GM23338 (cell line): ENCODE data around the gene NLRP6. TPM values are rescaled to one million over a fixed set of nuclear protein-coding genes. Genes with fewer than 3 reads are reported as not detected.
A peak's percentile ranks its signal among the peaks of the same experiment; 100 is the strongest.
"Not testable (repeated sequence)": the region's sequence is repeated elsewhere in the genome, so short reads cannot be mapped to it uniquely, and the experiment has no call there.

Source experiments
- ATAC-seq: fragments of 200-7000 bp; cut with Tn5 transposase; 3 replicates; pipeline ENCODE4 v1.9.1; 2020
- DNase-seq: peaks from one replicate; pipeline ENCODE4 v3.0.0-alpha.2; 2015; ENCODE audit warnings: low spot score
- H2AFZ ChIP-seq: fragments of 200-600 bp; sonication (generic); 2 replicates; pipeline ENCODE4 v1.8.0; 2016; ENCODE audit warnings: antibody characterized with exemption, mild to moderate bottlenecking, moderate library complexity
- H3F3A ChIP-seq: fragments of 200-600 bp; sonication (generic); replicated peaks from 2 replicates; pipeline ENCODE4 v1.8.0; 2017; ENCODE audit warnings: antibody characterized with exemption, mixed run types, low read depth
- H3K27ac ChIP-seq: fragments of 200-600 bp; sonication (generic); 2 replicates; pipeline ENCODE4 v1.6.1; 2016; ENCODE audit warnings: low read depth
- H3K27me3 ChIP-seq: fragments of 200-600 bp; sonication (generic); 2 replicates; pipeline ENCODE4 v1.8.0; 2016; ENCODE audit warnings: mild to moderate bottlenecking, mixed run types, moderate library complexity; ENCODE audit not compliant: insufficient read depth
- H3K36me3 ChIP-seq: fragments of 200-600 bp; sonication (generic); 2 replicates; pipeline ENCODE4 v1.8.0; 2016; ENCODE audit warnings: mild to moderate bottlenecking; ENCODE audit not compliant: insufficient read depth
- H3K4me1 ChIP-seq: fragments of 200-600 bp; sonication (generic); 2 replicates; pipeline ENCODE4 v1.8.0; 2016; ENCODE audit warnings: mild to moderate bottlenecking, moderate library complexity; ENCODE audit not compliant: insufficient read depth
- H3K4me2 ChIP-seq: fragments of 200-600 bp; sonication (generic); 2 replicates; pipeline ENCODE4 v1.7.1; 2017; ENCODE audit warnings: mixed run types
- H3K4me3 ChIP-seq: fragments of 200-600 bp; sonication (generic); 2 replicates; pipeline ENCODE4 v1.6.1; 2016; ENCODE audit warnings: mixed run types
- H3K79me2 ChIP-seq: fragments of 200-600 bp; sonication (generic); replicated peaks from 2 replicates; pipeline ENCODE4 v1.8.0; 2017; ENCODE audit warnings: mild to moderate bottlenecking; ENCODE audit not compliant: insufficient read depth
- H3K9me2 ChIP-seq: fragments of 200-600 bp; sonication (generic); 2 replicates; pipeline ENCODE4 v1.8.0; 2017; ENCODE audit not compliant: insufficient read depth
- H4K20me1 ChIP-seq: fragments of 200-600 bp; sonication (generic); replicated peaks from 2 replicates; pipeline ENCODE4 v1.8.0; 2017; ENCODE audit warnings: mild to moderate bottlenecking; ENCODE audit not compliant: insufficient read depth
- H3K27ac Mint-ChIP-seq: 2 replicates; pipeline ENCODE4 v1.8.0; 2020; ENCODE audit warnings: inconsistent platforms, mild to moderate bottlenecking, moderate library complexity, mixed read lengths
- H3K27me3 Mint-ChIP-seq: 3 replicates; pipeline ENCODE4 v1.8.0; 2022; ENCODE audit warnings: low read depth, mild to moderate bottlenecking, moderate library complexity, mixed read lengths, inconsistent platforms; ENCODE audit not compliant: insufficient read depth, poor library complexity
- H3K36me3 Mint-ChIP-seq: 3 replicates; pipeline ENCODE4 v1.8.0; 2021; ENCODE audit warnings: low read depth, mild to moderate bottlenecking, inconsistent platforms, moderate library complexity, mixed read lengths
- H3K4me1 Mint-ChIP-seq: 3 replicates; pipeline ENCODE4 v1.8.0; 2020; ENCODE audit warnings: mild to moderate bottlenecking, inconsistent platforms, mixed read lengths
- H3K4me3 Mint-ChIP-seq: 3 replicates; pipeline ENCODE4 v1.8.0; 2021; ENCODE audit warnings: moderate library complexity, mild to moderate bottlenecking, inconsistent platforms, mixed read lengths
- H3K9me3 Mint-ChIP-seq: 3 replicates; pipeline ENCODE4 v1.8.0; 2020; ENCODE audit warnings: moderate library complexity, mild to moderate bottlenecking, inconsistent platforms, mixed read lengths
- CREB1 ChIP-seq: fragments of 250-450 bp; sonication (Bioruptor Pico); IDR thresholded peaks from 2 replicates; pipeline ENCODE4 v1.5.0; 2020; ENCODE audit warnings: low read depth, mild to moderate bottlenecking, moderate library complexity
- JUNB ChIP-seq: IDR thresholded peaks from one replicate; pipeline ENCODE4 v1.6.1; 2016; ENCODE audit warnings: antibody characterized with exemption; ENCODE audit not compliant: unreplicated experiment
- NANOG ChIP-seq: IDR thresholded peaks from 2 replicates; pipeline ENCODE4 v1.6.1; 2016; ENCODE audit warnings: antibody characterized with exemption, borderline replicate concordance
- POLR2AphosphoS5 ChIP-seq: IDR thresholded peaks from 2 replicates; pipeline ENCODE4 v1.6.1; 2016; ENCODE audit warnings: antibody characterized with exemption, low read depth
- ZNF114 ChIP-seq: fragments of 250-450 bp; sonication (Bioruptor Pico); IDR thresholded peaks from 2 replicates; pipeline ENCODE4 v1.5.0; 2020; ENCODE audit warnings: mild to moderate bottlenecking, moderate library complexity
- ZNF331 ChIP-seq: fragments of 250-450 bp; sonication (Bioruptor Pico); IDR thresholded peaks from 2 replicates; pipeline ENCODE4 v1.5.0; 2020; ENCODE audit warnings: low read depth, mild to moderate bottlenecking, moderate library complexity
- polyA plus RNA-seq: library from polyadenylated mRNA; unstranded; fragments of >200 nt; fragmentation: Nextera tagmentation; extraction: Ambion mirVana; gene quantifications from 2 replicates; pipeline ENCODE4 v1.2.1, GENCODE V29; 2016
- total RNA-seq: library from RNA; depleted of rRNA; stranded (reverse); fragments of >200 nt; shearing (Covaris generic); gene quantifications from 2 replicates; pipeline ENCODE4 v1.2.3, GENCODE V29; 2014
- TF ChIP-seq, protein P1 (sequence below): IDR thresholded peaks from 2 replicates; pipeline ENCODE4 v1.6.1; 2016; ENCODE audit warnings: antibody characterized with exemption
- TF ChIP-seq, protein P2 (sequence below), 2 experiments: fragments of 200-600 bp in 1 of 2; sonication (generic) in 1 of 2; conservative IDR thresholded peaks; 2 replicates each; pipeline versions ENCODE4 v1.5.1 to v1.6.1; 2016 to 2017; ENCODE audit warnings: antibody characterized with exemption in 2 of 2, low read depth in 2 of 2, mild to moderate bottlenecking in 2 of 2, moderate library complexity in 1 of 2
- TF ChIP-seq, protein P3 (sequence below): IDR thresholded peaks from one replicate; pipeline ENCODE4 v1.6.1; 2018; ENCODE audit warnings: antibody characterized with exemption; ENCODE audit not compliant: unreplicated experiment

The NLRP6 gene
- total and polyA plus RNA-seq, 2 experiments from 2014 or later, result 0.15 to 0.73 TPM

- H3K36me3 ChIP-seq, result no peaks in the 10 kb centered on the region
- DNase-seq (no peak), ATAC-seq (no peak)
- no peak overlapping the region for H3K27ac ChIP-seq
- H2AFZ ChIP-seq, result 0 out of 2 replicates have a peak overlapping the region, but pooled peaks have one; percentile 52
- peaks cover 34% of the 10 kb centered on the region for H3K4me1 Mint-ChIP-seq
- H3K9me2 ChIP-seq, result no peaks in the 10 kb centered on the region
- no peaks in the 10 kb centered on the region for H3K79me2 ChIP-seq
- no peaks in the 10 kb centered on the region for H4K20me1 ChIP-seq
- 0 out of 2 replicates have a peak overlapping the region, but pooled peaks have one; percentile 32 for H3K4me2 ChIP-seq
- peaks cover 9% of the 10 kb centered on the region; the same call in 1 of the 2 replicates for H3F3A ChIP-seq
- no peaks in the 10 kb centered on the region; the same call in 2 of the 3 replicates for H3K9me3 Mint-ChIP-seq
- H3K27me3 ChIP-seq, result no peaks in the 10 kb centered on the region
- H3K4me3 Mint-ChIP-seq, result no peak overlapping the region
- no peak for TF ChIP-seq POLR2AphosphoS5
- peaks cover 22% of the 10 kb centered on the region for H3K27me3 Mint-ChIP-seq
- no peak overlapping the region for H3K4me3 ChIP-seq
- H3K27ac Mint-ChIP-seq, result no peak overlapping the region; the same call in 1 of the 2 replicates
- peaks cover 11% of the 10 kb centered on the region; the same call in 1 of the 2 replicates for H3K4me1 ChIP-seq
- no peaks in the 10 kb centered on the region for H3K36me3 Mint-ChIP-seq
These were observed 45.9 kb downstream of the NLRP6 start for GRCh38 chr11:324156-324555.

DNA sequence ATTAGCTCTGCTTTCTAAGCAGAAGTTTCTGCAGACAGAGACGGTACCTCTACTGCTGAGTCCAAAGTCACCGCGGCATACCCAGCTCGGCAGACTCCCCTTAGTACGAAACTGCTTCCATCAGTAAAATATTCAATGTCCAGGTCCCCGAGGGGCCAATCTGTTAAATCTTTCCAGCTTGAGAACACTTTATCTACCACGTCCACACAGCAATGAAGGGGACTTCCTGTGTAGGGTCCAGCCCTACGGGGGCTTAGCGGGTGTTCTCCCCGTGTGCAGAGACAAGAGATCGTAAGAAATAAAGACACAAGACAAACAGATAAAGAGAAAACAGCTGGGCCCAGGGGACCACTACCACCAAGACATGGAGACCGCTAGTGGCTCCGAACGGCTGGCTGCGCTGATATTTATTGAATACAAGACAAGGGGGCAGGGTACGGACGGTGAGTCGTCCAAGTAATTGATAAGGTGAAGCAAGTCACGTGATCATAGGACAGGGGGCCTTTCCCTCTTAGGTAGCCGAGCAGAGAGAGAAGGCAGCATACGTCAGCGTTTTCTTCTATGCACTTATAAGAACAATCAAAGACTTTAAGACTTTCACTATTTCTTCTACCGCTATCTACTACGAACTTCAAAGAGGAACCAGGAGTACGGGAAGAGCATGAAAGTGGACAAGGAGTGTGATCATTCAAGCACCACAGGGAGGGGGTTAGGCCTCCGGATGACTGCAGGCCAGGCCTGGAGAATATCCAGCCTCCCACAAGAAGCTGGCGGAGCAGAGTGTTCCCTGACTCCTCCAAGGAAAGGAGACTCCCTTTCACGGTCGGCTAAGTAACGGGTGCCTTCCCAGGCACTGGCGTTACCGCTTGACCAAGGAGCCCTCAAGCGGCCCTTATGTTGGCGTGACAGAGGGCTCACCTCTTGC is 46.6 kb downstream of the NLRP6 start:
- H3K4me1 ChIP-seq, H3K27me3 ChIP-seq, H3K4me3 ChIP-seq, H3K27ac ChIP-seq, H3K9me3 Mint-ChIP-seq, H3K27ac Mint-ChIP-seq, DNase-seq, H3K4me3 Mint-ChIP-seq, H4K20me1 ChIP-seq, H3K9me2 ChIP-seq, H3K79me2 ChIP-seq, H3K36me3 Mint-ChIP-seq, H3K36me3 ChIP-seq, ATAC-seq: not testable (repeated sequence)
- Histone ChIP-seq H3K4me2 (peak overlapping the region; percentile 32; the same call in 1 of the 2 replicates), H2AFZ (peak overlapping the region; percentile 56; the same call in 1 of the 2 replicates), H3F3A (0 out of 2 replicates have a peak, but pooled peaks cover 10% of the 10 kb centered on the region)
- H3K4me1 Mint-ChIP-seq, result peaks cover 37% of the 10 kb centered on the region
- peaks cover 17% of the 10 kb centered on the region for H3K27me3 Mint-ChIP-seq

- Mint-ChIP-seq H3K9me3 (peaks cover 6% of the 10 kb centered on the region; the same call in 2 of the 3 replicates), H3K36me3 (peaks cover 7% of the 10 kb centered on the region; the same call in 1 of the 3 replicates), H3K27me3 (peaks cover 13% of the 10 kb centered on the region), H3K27ac (no peak overlapping the region), H3K4me1 (peaks cover 30% of the 10 kb centered on the region), H3K4me3 (no peak overlapping the region)
- no peaks in the 10 kb centered on the region for H3K27me3 ChIP-seq
- no peaks in the 10 kb centered on the region for H3K9me2 ChIP-seq
- no peak overlapping the region for H3K4me3 ChIP-seq
- no peaks in the 10 kb centered on the region for H3K79me2 ChIP-seq
- H3F3A ChIP-seq, result 0 out of 2 replicates have a peak, but pooled peaks cover 15% of the 10 kb centered on the region
- TF ChIP-seq CREB1 (no peak), NANOG (no peak), ZNF114 (CRISPR knock-in tag) (no peak), POLR2AphosphoS5 (no peak), ZNF331 (CRISPR knock-in tag) (no peak), JUNB (no peak)
- TF ChIP-seq, protein P1, sequence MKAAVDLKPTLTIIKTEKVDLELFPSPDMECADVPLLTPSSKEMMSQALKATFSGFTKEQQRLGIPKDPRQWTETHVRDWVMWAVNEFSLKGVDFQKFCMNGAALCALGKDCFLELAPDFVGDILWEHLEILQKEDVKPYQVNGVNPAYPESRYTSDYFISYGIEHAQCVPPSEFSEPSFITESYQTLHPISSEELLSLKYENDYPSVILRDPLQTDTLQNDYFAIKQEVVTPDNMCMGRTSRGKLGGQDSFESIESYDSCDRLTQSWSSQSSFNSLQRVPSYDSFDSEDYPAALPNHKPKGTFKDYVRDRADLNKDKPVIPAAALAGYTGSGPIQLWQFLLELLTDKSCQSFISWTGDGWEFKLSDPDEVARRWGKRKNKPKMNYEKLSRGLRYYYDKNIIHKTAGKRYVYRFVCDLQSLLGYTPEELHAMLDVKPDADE, result no peak
- TF ChIP-seq, protein P2, sequence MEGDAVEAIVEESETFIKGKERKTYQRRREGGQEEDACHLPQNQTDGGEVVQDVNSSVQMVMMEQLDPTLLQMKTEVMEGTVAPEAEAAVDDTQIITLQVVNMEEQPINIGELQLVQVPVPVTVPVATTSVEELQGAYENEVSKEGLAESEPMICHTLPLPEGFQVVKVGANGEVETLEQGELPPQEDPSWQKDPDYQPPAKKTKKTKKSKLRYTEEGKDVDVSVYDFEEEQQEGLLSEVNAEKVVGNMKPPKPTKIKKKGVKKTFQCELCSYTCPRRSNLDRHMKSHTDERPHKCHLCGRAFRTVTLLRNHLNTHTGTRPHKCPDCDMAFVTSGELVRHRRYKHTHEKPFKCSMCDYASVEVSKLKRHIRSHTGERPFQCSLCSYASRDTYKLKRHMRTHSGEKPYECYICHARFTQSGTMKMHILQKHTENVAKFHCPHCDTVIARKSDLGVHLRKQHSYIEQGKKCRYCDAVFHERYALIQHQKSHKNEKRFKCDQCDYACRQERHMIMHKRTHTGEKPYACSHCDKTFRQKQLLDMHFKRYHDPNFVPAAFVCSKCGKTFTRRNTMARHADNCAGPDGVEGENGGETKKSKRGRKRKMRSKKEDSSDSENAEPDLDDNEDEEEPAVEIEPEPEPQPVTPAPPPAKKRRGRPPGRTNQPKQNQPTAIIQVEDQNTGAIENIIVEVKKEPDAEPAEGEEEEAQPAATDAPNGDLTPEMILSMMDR (conservative IDR thresholded peaks at IDR 0.05; ENCODE audit: low read depth in 2 of 2), result no peak
- TF ChIP-seq, protein P3, sequence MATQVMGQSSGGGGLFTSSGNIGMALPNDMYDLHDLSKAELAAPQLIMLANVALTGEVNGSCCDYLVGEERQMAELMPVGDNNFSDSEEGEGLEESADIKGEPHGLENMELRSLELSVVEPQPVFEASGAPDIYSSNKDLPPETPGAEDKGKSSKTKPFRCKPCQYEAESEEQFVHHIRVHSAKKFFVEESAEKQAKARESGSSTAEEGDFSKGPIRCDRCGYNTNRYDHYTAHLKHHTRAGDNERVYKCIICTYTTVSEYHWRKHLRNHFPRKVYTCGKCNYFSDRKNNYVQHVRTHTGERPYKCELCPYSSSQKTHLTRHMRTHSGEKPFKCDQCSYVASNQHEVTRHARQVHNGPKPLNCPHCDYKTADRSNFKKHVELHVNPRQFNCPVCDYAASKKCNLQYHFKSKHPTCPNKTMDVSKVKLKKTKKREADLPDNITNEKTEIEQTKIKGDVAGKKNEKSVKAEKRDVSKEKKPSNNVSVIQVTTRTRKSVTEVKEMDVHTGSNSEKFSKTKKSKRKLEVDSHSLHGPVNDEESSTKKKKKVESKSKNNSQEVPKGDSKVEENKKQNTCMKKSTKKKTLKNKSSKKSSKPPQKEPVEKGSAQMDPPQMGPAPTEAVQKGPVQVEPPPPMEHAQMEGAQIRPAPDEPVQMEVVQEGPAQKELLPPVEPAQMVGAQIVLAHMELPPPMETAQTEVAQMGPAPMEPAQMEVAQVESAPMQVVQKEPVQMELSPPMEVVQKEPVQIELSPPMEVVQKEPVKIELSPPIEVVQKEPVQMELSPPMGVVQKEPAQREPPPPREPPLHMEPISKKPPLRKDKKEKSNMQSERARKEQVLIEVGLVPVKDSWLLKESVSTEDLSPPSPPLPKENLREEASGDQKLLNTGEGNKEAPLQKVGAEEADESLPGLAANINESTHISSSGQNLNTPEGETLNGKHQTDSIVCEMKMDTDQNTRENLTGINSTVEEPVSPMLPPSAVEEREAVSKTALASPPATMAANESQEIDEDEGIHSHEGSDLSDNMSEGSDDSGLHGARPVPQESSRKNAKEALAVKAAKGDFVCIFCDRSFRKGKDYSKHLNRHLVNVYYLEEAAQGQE, result no peak
- H3K4me2 ChIP-seq, result no peak overlapping the region
- peaks cover 6% of the 10 kb centered on the region for H3K4me1 ChIP-seq
- no peaks in the 10 kb centered on the region for H4K20me1 ChIP-seq
- DNase-seq (no peak), ATAC-seq (peak; percentile 17)
- H3K36me3 ChIP-seq, result no peaks in the 10 kb centered on the region
- no peak overlapping the region for H3K27ac ChIP-seq
- 0 out of 2 replicates have a peak overlapping the region, but pooled peaks have one; percentile 28 for H2AFZ ChIP-seq
These were observed 47.8 kb downstream of the NLRP6 start for GRCh38 chr11:325796-326591.
